HepG2 (cell line): ENCODE measurements around the gene OSBP. TPM values are rescaled to one million over a fixed set of nuclear protein-coding genes. Genes with fewer than 3 reads are reported as not detected.

Experiments used
- AKAP8 ChIP-seq: sonication (generic); formaldehyde crosslinking; IDR thresholded peaks from 2 replicates; pipeline ENCODE4 v1.5.1; 2020; ENCODE audit warnings: mild to moderate bottlenecking, missing genetic modification reagents
- EED ChIP-seq: sonication (generic); formaldehyde crosslinking; IDR thresholded peaks from 2 replicates; pipeline ENCODE4 v1.5.0; 2020; ENCODE audit warnings: mild to moderate bottlenecking, missing genetic modification reagents
- FIP1L1 ChIP-seq: fragments of 200-400 bp; formaldehyde crosslinking; IDR thresholded peaks from 2 replicates; pipeline ENCODE4 v1.6.1; 2018; ENCODE audit warnings: low read depth, mild to moderate bottlenecking, low read length, moderate library complexity, borderline replicate concordance; ENCODE audit not compliant: insufficient read depth
- FLYWCH1 ChIP-seq: sonication (generic); formaldehyde crosslinking; IDR thresholded peaks from 2 replicates; pipeline ENCODE4 v1.8.1; 2023; ENCODE audit warnings: mild to moderate bottlenecking, missing genetic modification reagents
- FOSL2 ChIP-seq: sonication (generic); formaldehyde crosslinking; IDR thresholded peaks from 2 replicates; pipeline ENCODE4 v1.4.0; 2020; ENCODE audit warnings: missing genetic modification reagents
- FOXA3 ChIP-seq: IDR thresholded peaks from 2 replicates; pipeline ENCODE4 v1.6.1; 2016; ENCODE audit warnings: missing genetic modification reagents, missing compliant biosample characterization
- KMT2B ChIP-seq: IDR thresholded peaks from 2 replicates; pipeline ENCODE4 v1.6.1; 2016; ENCODE audit warnings: missing genetic modification reagents, missing compliant biosample characterization
- MIER3 ChIP-seq: IDR thresholded peaks from 2 replicates; pipeline ENCODE4 v1.6.1; 2016; ENCODE audit warnings: missing compliant biosample characterization, borderline replicate concordance
- NCOR1 ChIP-seq: fragments of 200-600 bp; sonication (generic); IDR thresholded peaks from 2 replicates; pipeline ENCODE4 v1.7.0; 2017; ENCODE audit warnings: antibody characterized with exemption, low read length, borderline replicate concordance
- PAXIP1 ChIP-seq: sonication (generic); formaldehyde crosslinking; conservative IDR thresholded peaks from 2 replicates; pipeline ENCODE4 v1.4.0; 2020; ENCODE audit warnings: mild to moderate bottlenecking, missing genetic modification reagents, moderate library complexity
- RBFOX2 ChIP-seq: fragments of 200-400 bp; formaldehyde crosslinking; IDR thresholded peaks from 2 replicates; pipeline ENCODE4 v1.6.1; 2017; ENCODE audit warnings: low read depth, mild to moderate bottlenecking, low read length
- SIX1 ChIP-seq: sonication (generic); formaldehyde crosslinking; IDR thresholded peaks from 2 replicates; pipeline ENCODE4 v1.4.0; 2020; ENCODE audit warnings: missing genetic modification reagents, borderline replicate concordance
- ZBTB7B ChIP-seq: sonication (generic); formaldehyde crosslinking; IDR thresholded peaks from 2 replicates; pipeline ENCODE4 v1.4.0; 2020; ENCODE audit warnings: missing genetic modification reagents
- ZNF615 ChIP-seq: sonication (generic); formaldehyde crosslinking; IDR thresholded peaks from 2 replicates; pipeline ENCODE4 v1.5.0; 2020; ENCODE audit warnings: mild to moderate bottlenecking, missing genetic modification reagents, borderline replicate concordance
- ZNF678 ChIP-seq: sonication (generic); formaldehyde crosslinking; IDR thresholded peaks from 2 replicates; pipeline ENCODE4 v1.4.0; 2020; ENCODE audit warnings: mild to moderate bottlenecking, missing genetic modification reagents
- ZNF703 ChIP-seq: sonication (generic); formaldehyde crosslinking; IDR thresholded peaks from 2 replicates; pipeline ENCODE4 v1.5.1; 2020; ENCODE audit warnings: missing genetic modification reagents, mild to moderate bottlenecking, moderate library complexity, borderline replicate concordance
- polyA plus RNA-seq, 8 experiments: library from polyadenylated mRNA; depleted of rRNA in 3 of 8; stranded (reverse) in 7 of 8; unstranded in 1 of 8; fragments of >200 nt; fragmentation: Illumina TruSeq in 4 of 8; extraction: Trizol in 4 of 8; gene quantifications; 2 replicates each; pipeline versions ENCODE4 v1.2.1 to v1.2.3, GENCODE V29; 2011 to 2016; ENCODE audit warnings: low read depth in 4 of 8, missing spikeins in 1 of 8, mixed read lengths in 1 of 8; ENCODE audit not compliant: insufficient read depth in 1 of 8
- total RNA-seq, 5 experiments: library from RNA; depleted of rRNA; stranded (reverse); fragments of >200 nt; fragmentation: Illumina TruSeq; extraction: Trizol; gene quantifications; 2 replicates each; pipeline ENCODE4 v1.2.3, GENCODE V29; 2016; ENCODE audit warnings: low read depth in 1 of 5
- TF ChIP-seq, protein P1 (sequence below): IDR thresholded peaks from 2 replicates; pipeline ENCODE4 v1.4.0; 2020; ENCODE audit warnings: mild to moderate bottlenecking, missing genetic modification reagents
- TF ChIP-seq, protein P2 (sequence below): sonication (generic); formaldehyde crosslinking; IDR thresholded peaks from 2 replicates; pipeline ENCODE4 v1.9.0; 2022; ENCODE audit warnings: missing genetic modification reagents, mild to moderate bottlenecking, borderline replicate concordance

OSBP gene
- total and polyA plus RNA-seq, 2 of the 13 experiments (the other 11 are each of a cell fraction or from before 2014, with no cell fraction given), result 12.1 to 13.5 TPM

DNA sequence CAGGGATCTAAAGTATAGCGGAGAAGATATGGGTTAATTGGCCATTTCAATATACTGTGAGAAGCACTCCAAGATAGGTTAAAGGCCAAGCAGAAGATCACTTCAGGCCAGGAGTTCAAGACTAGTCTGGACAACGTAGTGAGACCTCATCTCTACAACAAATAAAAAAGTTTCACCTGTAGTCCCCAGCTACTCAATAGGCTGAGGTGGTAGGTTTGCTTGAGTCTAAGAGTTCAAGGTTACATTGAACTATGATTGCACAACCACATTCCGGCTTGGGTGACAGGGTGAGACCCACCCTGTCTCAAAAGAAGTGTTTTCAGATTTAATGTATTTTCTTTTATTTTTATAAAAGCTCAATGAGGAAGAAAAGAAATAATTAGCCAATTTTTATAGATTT, 27.8 kb upstream of the OSBP start (continued):
- TF ChIP-seq NCOR1 (peak; percentile 72; the same call in 1 of the 2 replicates), SIX1 (CRISPR knock-in tag) (peak; percentile 41; the same call in 1 of the 2 replicates), KMT2B (no peak), EED (CRISPR knock-in tag) (no peak), ZNF615 (CRISPR knock-in tag) (no peak), FOXA3 (CRISPR knock-in tag) (0 out of 2 replicates have a peak, but pooled peaks have one; percentile 17), FLYWCH1 (CRISPR knock-in tag) (no peak), RBFOX2 (no peak), ZBTB7B (CRISPR knock-in tag) (peak; percentile 66; the same call in 1 of the 2 replicates), FOSL2 (no peak), FIP1L1 (no peak), MIER3 (CRISPR knock-in tag) (no peak), ZNF703 (CRISPR knock-in tag) (no peak), ZNF678 (CRISPR knock-in tag) (no peak), AKAP8 (CRISPR knock-in tag) (no peak), PAXIP1 (CRISPR knock-in tag) (peak; percentile 58)
- TF ChIP-seq, protein P1, sequence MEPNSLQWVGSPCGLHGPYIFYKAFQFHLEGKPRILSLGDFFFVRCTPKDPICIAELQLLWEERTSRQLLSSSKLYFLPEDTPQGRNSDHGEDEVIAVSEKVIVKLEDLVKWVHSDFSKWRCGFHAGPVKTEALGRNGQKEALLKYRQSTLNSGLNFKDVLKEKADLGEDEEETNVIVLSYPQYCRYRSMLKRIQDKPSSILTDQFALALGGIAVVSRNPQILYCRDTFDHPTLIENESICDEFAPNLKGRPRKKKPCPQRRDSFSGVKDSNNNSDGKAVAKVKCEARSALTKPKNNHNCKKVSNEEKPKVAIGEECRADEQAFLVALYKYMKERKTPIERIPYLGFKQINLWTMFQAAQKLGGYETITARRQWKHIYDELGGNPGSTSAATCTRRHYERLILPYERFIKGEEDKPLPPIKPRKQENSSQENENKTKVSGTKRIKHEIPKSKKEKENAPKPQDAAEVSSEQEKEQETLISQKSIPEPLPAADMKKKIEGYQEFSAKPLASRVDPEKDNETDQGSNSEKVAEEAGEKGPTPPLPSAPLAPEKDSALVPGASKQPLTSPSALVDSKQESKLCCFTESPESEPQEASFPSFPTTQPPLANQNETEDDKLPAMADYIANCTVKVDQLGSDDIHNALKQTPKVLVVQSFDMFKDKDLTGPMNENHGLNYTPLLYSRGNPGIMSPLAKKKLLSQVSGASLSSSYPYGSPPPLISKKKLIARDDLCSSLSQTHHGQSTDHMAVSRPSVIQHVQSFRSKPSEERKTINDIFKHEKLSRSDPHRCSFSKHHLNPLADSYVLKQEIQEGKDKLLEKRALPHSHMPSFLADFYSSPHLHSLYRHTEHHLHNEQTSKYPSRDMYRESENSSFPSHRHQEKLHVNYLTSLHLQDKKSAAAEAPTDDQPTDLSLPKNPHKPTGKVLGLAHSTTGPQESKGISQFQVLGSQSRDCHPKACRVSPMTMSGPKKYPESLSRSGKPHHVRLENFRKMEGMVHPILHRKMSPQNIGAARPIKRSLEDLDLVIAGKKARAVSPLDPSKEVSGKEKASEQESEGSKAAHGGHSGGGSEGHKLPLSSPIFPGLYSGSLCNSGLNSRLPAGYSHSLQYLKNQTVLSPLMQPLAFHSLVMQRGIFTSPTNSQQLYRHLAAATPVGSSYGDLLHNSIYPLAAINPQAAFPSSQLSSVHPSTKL, result peak; percentile 82
- TF ChIP-seq, protein P2, sequence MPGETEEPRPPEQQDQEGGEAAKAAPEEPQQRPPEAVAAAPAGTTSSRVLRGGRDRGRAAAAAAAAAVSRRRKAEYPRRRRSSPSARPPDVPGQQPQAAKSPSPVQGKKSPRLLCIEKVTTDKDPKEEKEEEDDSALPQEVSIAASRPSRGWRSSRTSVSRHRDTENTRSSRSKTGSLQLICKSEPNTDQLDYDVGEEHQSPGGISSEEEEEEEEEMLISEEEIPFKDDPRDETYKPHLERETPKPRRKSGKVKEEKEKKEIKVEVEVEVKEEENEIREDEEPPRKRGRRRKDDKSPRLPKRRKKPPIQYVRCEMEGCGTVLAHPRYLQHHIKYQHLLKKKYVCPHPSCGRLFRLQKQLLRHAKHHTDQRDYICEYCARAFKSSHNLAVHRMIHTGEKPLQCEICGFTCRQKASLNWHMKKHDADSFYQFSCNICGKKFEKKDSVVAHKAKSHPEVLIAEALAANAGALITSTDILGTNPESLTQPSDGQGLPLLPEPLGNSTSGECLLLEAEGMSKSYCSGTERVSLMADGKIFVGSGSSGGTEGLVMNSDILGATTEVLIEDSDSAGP (CRISPR knock-in tag), result no peak
